K562 (cell line): ENCODE measurements around the gene PDPR.
"Not testable (repeated sequence)": the region's sequence is repeated elsewhere in the genome, so short reads cannot be mapped to it uniquely, and the experiment has no call there.

Experiments used
- HOXB6 ChIP-seq: fragments of 250-450 bp; sonication (Bioruptor Pico); IDR thresholded peaks from 2 replicates; pipeline ENCODE4 v1.5.1; 2022; ENCODE audit warnings: mild to moderate bottlenecking, borderline replicate concordance
- KAT8 ChIP-seq: fragments of 450-650 bp; IDR thresholded peaks from 2 replicates; pipeline ENCODE4 v1.6.1; 2016; ENCODE audit warnings: low read depth, mild to moderate bottlenecking
- MYC ChIP-seq, 2 experiments: fragments of 250-450 bp in 1 of 2; sonication (Bioruptor Pico) in 1 of 2; IDR thresholded peaks; 2 replicates each; pipeline versions ENCODE4 v1.5.1 to v1.6.1; 2012 to 2021; ENCODE audit warnings: low read depth in 2 of 2, borderline replicate concordance in 1 of 2, improper control_type of control experiment in 1 of 2, low read length in 1 of 2, mild to moderate bottlenecking in 1 of 2, moderate library complexity in 1 of 2
- POLR2A ChIP-seq: fragments of 450-650 bp; conservative IDR thresholded peaks from 2 replicates; pipeline ENCODE4 v1.6.1; 2016
- POLR2AphosphoS5 ChIP-seq: IDR thresholded peaks from 2 replicates; pipeline ENCODE4 v1.6.1; 2011; ENCODE audit warnings: mild to moderate bottlenecking, low read depth, low read length, moderate library complexity; ENCODE audit not compliant: control insufficient read depth, insufficient read depth
- PURB ChIP-seq: sonication (generic); formaldehyde crosslinking; IDR thresholded peaks from 2 replicates; pipeline ENCODE4 v1.9.0; 2021; ENCODE audit warnings: low read depth, mild to moderate bottlenecking, missing genetic modification reagents
- RAD21 ChIP-seq, 2 experiments: fragments of 250-450 bp in 1 of 2; fragments of 450-650 bp in 1 of 2; sonication (Bioruptor Pico) in 1 of 2; formaldehyde crosslinking in 1 of 2; IDR thresholded peaks in 1 of 2; conservative IDR thresholded peaks in 1 of 2; 2 replicates each; pipeline versions ENCODE4 v1.4.0 to v1.8.0; 2020 to 2022; ENCODE audit warnings: mild to moderate bottlenecking in 2 of 2, moderate library complexity in 1 of 2
- SMARCB1 ChIP-seq: IDR thresholded peaks from 2 replicates; pipeline ENCODE4 v1.6.1; 2011; ENCODE audit warnings: improper control_type of control experiment, low read depth; ENCODE audit not compliant: insufficient read length
- TF ChIP-seq, protein P1 (sequence below), 3 experiments: IDR thresholded peaks in 2 of 3; conservative IDR thresholded peaks in 1 of 3; 2 replicates each; pipeline ENCODE4 v1.5.1; 2011 to 2012; ENCODE audit warnings: low read length in 3 of 3, mild to moderate bottlenecking in 3 of 3, control low read depth in 2 of 3, improper control_type of control experiment in 1 of 3, inconsistent platforms in 1 of 3, low read depth in 1 of 3, mixed read lengths in 1 of 3, moderate library complexity in 1 of 3; ENCODE audit not compliant: insufficient read depth in 2 of 3
- TF ChIP-seq, protein P2 (sequence below): fragments of 250-450 bp; sonication (Bioruptor Pico); IDR thresholded peaks from 2 replicates; pipeline ENCODE4 v1.8.0; 2022; ENCODE audit warnings: moderate library complexity, mild to moderate bottlenecking, inconsistent platforms

DNA sequence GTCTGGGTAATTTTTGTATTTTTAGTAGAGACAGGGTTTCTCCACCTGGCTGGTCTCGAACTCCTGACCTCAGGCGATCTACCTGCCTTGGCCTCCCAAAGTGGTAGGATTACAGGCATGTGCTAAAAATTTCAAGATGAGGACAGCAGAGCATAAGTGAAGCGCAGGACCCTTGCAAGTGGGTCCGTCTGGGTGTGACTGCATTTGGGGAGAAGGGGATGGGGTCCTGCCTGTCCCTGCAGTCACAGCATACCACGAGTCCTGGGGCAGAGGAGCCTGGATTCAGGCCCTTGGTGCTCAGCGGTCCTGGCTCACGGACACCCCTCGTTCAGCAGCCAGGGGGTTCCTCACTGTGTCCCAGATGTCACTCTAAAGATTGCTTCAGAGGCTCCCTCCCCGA lies 84.1 kb downstream of the PDPR start:
- TF ChIP-seq PURB (CRISPR knock-in tag); KAT8; MYC (IDR thresholded peaks at IDR 0.05; ENCODE audit: low read depth, low read length); MYC (CRISPR knock-in tag; IDR thresholded peaks at IDR 0.05; ENCODE audit: borderline replicate concordance, low read depth); HOXB6 (CRISPR knock-in tag); POLR2AphosphoS5; SMARCB1; RAD21 (CRISPR knock-in tag; conservative IDR thresholded peaks at IDR 0.05 in 1 of 2, IDR thresholded peaks at IDR 0.05 in 1 of 2); POLR2A: not testable (repeated sequence)
- TF ChIP-seq, protein P1, sequence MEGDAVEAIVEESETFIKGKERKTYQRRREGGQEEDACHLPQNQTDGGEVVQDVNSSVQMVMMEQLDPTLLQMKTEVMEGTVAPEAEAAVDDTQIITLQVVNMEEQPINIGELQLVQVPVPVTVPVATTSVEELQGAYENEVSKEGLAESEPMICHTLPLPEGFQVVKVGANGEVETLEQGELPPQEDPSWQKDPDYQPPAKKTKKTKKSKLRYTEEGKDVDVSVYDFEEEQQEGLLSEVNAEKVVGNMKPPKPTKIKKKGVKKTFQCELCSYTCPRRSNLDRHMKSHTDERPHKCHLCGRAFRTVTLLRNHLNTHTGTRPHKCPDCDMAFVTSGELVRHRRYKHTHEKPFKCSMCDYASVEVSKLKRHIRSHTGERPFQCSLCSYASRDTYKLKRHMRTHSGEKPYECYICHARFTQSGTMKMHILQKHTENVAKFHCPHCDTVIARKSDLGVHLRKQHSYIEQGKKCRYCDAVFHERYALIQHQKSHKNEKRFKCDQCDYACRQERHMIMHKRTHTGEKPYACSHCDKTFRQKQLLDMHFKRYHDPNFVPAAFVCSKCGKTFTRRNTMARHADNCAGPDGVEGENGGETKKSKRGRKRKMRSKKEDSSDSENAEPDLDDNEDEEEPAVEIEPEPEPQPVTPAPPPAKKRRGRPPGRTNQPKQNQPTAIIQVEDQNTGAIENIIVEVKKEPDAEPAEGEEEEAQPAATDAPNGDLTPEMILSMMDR (IDR thresholded peaks at IDR 0.05 in 2 of 3, conservative IDR thresholded peaks at IDR 0.05 in 1 of 3; ENCODE audit: insufficient read depth in 2 of 3, low read depth in 1 of 3, low read length in 3 of 3) = not testable (repeated sequence)
- TF ChIP-seq, protein P2, sequence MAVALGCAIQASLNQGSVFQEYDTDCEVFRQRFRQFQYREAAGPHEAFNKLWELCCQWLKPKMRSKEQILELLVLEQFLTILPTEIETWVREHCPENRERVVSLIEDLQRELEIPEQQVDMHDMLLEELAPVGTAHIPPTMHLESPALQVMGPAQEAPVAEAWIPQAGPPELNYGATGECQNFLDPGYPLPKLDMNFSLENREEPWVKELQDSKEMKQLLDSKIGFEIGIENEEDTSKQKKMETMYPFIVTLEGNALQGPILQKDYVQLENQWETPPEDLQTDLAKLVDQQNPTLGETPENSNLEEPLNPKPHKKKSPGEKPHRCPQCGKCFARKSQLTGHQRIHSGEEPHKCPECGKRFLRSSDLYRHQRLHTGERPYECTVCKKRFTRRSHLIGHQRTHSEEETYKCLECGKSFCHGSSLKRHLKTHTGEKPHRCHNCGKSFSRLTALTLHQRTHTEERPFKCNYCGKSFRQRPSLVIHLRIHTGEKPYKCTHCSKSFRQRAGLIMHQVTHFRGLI (CRISPR knock-in tag) = not testable (repeated sequence)
